Measurements from ENCODE around the gene CTPS1.

CTPS1 gene

DNA sequence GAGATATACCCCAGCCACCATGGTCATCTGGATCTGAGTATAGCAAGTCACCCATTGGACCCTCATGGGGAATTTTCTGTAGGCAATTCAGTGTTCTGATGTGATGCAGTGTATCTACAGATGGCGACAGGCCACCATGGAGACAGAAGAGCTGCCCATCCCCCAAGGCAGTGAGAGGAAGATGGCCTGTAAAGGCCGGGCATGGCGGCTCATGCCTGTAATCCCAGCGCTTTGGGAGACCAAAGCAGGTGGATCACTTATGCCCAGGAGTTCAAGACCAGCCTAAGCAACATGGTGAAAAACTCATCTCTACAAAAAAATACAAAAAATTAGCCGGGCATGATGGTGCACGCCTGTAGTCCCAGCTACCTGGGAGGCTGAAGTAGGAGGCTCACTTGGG, 41.1 kb upstream of the CTPS1 start:
- TF ChIP-seq, protein P1, sequence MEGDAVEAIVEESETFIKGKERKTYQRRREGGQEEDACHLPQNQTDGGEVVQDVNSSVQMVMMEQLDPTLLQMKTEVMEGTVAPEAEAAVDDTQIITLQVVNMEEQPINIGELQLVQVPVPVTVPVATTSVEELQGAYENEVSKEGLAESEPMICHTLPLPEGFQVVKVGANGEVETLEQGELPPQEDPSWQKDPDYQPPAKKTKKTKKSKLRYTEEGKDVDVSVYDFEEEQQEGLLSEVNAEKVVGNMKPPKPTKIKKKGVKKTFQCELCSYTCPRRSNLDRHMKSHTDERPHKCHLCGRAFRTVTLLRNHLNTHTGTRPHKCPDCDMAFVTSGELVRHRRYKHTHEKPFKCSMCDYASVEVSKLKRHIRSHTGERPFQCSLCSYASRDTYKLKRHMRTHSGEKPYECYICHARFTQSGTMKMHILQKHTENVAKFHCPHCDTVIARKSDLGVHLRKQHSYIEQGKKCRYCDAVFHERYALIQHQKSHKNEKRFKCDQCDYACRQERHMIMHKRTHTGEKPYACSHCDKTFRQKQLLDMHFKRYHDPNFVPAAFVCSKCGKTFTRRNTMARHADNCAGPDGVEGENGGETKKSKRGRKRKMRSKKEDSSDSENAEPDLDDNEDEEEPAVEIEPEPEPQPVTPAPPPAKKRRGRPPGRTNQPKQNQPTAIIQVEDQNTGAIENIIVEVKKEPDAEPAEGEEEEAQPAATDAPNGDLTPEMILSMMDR (IDR thresholded peaks at IDR 0.05; ENCODE audit: borderline replicate concordance, control extremely low read depth, extremely low read depth, insufficient read depth, missing control alignments) = no peak
- no peak for DNase-seq (ENCODE audit: low spot score)
- in situ Hi-C loops (cut with MboI; ENCODE audit: low sequenced_read_pairs, unreplicated experiment) = loop anchor here (25.0 kb wide), 1 partner anchor 326 kb away; no protein-coding TSS in a partner anchor

DNA sequence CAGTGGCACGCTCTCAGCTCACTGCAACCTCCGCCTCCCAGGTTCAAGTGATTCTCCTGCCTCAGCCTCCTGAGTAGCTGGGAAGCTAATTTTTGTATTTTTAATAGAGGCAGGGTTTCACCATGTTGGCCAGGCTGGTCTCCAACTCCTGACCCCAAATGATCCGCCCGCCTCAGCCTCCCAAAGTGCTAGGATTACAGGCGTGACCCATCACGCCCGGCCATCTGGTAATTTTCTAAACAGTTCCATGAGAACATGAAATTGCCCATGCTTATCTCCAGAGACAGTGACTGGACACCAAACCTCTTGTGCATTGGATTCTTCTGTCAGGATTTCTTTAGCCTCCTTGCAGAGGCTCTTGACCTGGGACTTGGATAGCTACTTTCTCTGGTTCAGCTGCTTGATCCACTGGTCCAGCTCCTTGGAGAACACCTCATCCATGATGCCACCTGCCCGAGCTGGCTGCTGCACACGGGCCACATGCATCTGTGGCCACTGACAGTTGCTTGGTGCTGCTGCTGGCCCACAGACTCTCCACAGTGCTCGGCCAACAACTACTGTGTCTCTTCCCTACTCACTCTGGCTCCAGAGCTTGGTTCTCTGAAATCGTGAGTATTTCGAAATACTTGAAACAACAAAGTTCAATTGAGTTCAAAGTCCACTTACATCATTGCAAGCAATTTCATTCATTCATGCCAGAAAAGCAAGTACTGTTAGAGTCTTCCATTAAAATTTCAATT, 40.0 kb upstream of the CTPS1 start:
- DNase-seq (ENCODE audit: low spot score) = no peak
- in situ Hi-C loops (cut with MboI; ENCODE audit: low sequenced_read_pairs, unreplicated experiment) = loop anchor here (25.0 kb wide), 1 partner anchor 327 kb away; no protein-coding TSS in a partner anchor
- TF ChIP-seq, protein P1 (IDR thresholded peaks at IDR 0.05; ENCODE audit: borderline replicate concordance, control extremely low read depth, extremely low read depth, insufficient read depth, missing control alignments) = no peak

DNA sequence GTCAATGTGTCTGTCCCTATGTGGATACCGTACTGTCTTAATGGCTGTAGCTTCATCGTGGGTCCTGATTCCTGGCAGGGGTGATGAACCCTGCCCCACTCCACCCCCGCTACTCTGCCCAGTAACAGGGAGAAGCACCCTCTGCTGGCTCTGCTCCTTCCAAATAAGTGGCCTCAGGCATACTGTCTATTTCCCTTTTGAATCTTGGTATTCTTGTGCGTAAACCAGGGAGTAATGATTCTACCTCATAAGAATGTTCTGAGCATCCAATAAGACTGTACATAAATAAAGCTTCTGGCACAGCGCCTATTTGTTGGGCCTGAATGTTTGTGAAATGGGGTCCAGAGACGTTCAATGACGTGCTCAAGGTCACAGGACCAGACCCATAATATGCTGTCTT, 35.2 kb upstream of the CTPS1 start:
- no peak for DNase-seq (ENCODE audit: low spot score)
- in situ Hi-C loops (cut with MboI; ENCODE audit: low sequenced_read_pairs, unreplicated experiment) = loop anchor here (25.0 kb wide), 1 partner anchor 332 kb away; no protein-coding TSS in a partner anchor
- TF ChIP-seq, protein P1 (IDR thresholded peaks at IDR 0.05; ENCODE audit: borderline replicate concordance, control extremely low read depth, extremely low read depth, insufficient read depth, missing control alignments) = no peak

DNA sequence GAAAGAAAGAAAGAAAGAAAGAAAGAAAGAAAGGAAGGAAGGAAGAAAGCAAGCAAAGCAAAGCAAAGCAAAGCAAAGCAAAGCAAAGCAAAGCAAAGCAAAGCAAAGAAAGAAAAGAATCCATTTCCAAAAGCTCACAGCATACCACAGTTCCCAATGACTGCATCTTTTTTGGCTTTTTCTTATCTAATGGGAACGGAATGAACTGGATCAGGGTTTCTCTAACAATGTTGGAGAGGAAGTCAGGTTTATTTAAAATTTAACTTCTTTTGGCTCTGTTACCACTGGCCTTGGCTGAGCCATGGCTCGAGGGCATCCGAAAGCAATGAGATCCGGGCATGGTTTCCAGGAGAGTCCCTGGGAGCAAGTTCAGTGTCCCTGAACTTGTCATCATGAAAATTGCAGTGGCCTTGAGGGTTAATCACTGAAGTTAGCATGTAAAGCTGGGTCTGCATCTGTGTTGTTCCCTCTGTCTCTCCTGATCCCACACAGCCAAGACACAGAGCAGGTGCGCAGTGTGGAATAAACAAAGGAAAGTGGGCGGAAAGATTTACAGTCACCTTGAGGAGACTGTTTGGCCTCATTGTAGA, 34.6 kb upstream of the CTPS1 start:
- DNase-seq (ENCODE audit: low spot score) = no peak
- TF ChIP-seq, protein P1 (IDR thresholded peaks at IDR 0.05; ENCODE audit: borderline replicate concordance, control extremely low read depth, extremely low read depth, insufficient read depth, missing control alignments) = no peak
- in situ Hi-C loops (cut with MboI; ENCODE audit: low sequenced_read_pairs, unreplicated experiment) = loop anchor here (25.0 kb wide), 1 partner anchor 333 kb away; no protein-coding TSS in a partner anchor

DNA sequence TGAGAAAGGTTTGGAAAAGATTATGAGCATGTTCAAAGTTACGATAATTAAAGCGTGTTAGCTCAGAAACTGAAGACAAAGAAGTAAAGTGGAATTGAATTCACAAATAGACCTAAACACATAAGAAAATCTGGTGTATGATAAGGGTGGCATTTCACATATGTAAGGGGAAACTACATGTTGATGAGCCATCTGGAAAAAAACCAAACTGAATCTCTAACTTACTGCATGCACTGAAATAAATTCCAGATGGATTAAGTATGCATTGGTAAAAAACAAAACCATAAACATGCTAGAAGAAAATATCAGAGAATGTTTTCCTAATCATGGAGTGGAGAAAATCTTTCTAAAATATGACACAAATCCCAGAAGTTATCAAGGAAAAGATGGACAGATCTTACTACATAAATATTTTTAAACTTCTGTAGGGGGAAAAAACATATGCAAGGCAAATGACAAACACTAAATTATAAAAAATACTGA, 34.0 kb upstream of the CTPS1 start:
- TF ChIP-seq, protein P1 (IDR thresholded peaks at IDR 0.05; ENCODE audit: borderline replicate concordance, control extremely low read depth, extremely low read depth, insufficient read depth, missing control alignments) = no peak
- no peak for DNase-seq (ENCODE audit: low spot score)
- in situ Hi-C loops (cut with MboI; ENCODE audit: low sequenced_read_pairs, unreplicated experiment) = loop anchor here (25.0 kb wide), 1 partner anchor 333 kb away; no protein-coding TSS in a partner anchor

DNA sequence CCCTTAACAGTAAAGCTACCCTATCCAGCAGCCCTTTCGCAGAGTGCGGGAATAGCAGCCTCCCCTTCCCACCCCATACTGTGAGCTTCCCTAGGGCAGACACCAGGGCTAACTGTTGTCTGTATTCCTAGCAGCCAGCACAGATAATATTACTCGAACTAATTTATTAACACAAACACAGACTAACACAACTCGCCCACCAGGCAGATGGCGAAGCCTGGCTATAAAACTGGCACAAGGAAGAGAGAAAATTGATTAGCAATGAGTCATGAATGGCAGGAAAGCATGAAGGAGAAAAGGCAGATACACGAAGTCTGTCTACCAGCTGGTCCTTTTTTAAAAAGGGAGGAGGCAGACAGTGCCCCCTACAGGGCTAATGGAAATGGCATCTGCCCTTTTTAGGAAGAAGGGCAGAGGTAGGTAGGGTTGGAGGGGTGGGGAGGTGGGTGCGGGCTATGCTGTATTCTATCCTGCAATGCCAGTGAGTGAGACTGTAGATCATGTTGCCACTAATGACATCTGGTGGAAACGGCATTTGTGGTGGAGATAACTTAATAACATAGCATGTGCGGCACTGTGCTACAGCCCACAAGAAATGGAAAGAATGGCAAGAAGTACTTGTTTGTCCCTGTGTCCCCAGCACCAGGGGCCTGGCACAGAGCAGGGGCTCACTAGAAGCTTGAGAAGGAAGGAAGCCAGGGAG, 30.6 kb upstream of the CTPS1 start:
- TF ChIP-seq, protein P1 (IDR thresholded peaks at IDR 0.05; ENCODE audit: borderline replicate concordance, control extremely low read depth, extremely low read depth, insufficient read depth, missing control alignments) = peak; percentile 56
- in situ Hi-C loops (cut with MboI; ENCODE audit: low sequenced_read_pairs, unreplicated experiment) = loop anchor here (25.0 kb wide), 1 partner anchor 337 kb away; no protein-coding TSS in a partner anchor
- DNase-seq (ENCODE audit: low spot score) = peak; percentile 62
